ENCODE results near the gene SLC37A4. TPM values are rescaled to one million over a fixed set of nuclear protein-coding genes. Genes with fewer than 3 reads are reported as not detected.

Gene SLC37A4
- total and polyA plus RNA-seq, 12 donors, result 9.2 to 38.9 (median 22.7) TPM

GRCh38 chr11:119047205-119047604 lies 16.5 kb upstream of the SLC37A4 start:
- H3K36me3 ChIP-seq (replicated peaks in 1 of 2), result peaks cover 0 to 79% of the 10 kb centered on the region in 2 donors
- no peaks in the 10 kb centered on the region for H3K4me1 ChIP-seq (replicated peaks in 1 of 2)

DNA sequence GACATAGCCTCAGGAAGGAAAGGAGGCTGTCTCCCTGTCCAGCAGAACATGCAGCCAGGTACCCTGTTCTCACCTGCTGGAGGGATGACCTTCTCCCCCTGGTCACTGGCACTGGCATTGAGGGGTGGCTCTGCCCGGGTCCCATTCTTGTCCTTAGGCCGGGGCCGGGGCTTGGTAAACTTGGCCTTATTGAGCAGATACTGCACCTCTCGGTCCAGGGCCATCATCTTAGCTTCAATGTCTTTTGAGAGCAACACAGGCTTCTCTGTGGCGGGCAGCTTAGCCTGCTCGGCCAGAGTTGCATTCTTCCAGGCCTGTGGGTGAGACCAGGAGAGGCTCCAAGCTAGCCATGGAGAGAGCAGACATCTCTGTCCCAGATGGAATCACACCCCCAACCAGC lies 15.8 kb upstream of the SLC37A4 start:
- H3K27me3 ChIP-seq, result no peaks in the 10 kb centered on the region
- H3K36me3 ChIP-seq (replicated peaks in 1 of 2), result peaks cover 0 to 72% of the 10 kb centered on the region in 2 donors
- intact Hi-C loops (cut with DNase I), result no loop called here
- WGBS, 4 donors, result 90 to 97% (median 96%) methylated on average over 2 to 6 of the region's 6 CpGs
- DNase-seq, result no peak
- H3K27ac ChIP-seq, result no peak overlapping the region
- H3K4me1 ChIP-seq (replicated peaks in 1 of 2), result no peaks in the 10 kb centered on the region
- no peak for TF ChIP-seq CTCF (IDR thresholded peaks at IDR 0.05)
- no peak for TF ChIP-seq POLR2A (IDR thresholded peaks at IDR 0.05)
- no peaks in the 10 kb centered on the region for H3K9me3 ChIP-seq (replicated peaks in 1 of 3)
- no peak overlapping the region for H3K4me3 ChIP-seq

More at GRCh38 chr11:119047205-119047604, 16.5 kb upstream of the SLC37A4 start:
- whole genome bisulfite sequencing, 4 donors, result 92 to 96% (median 95%) methylated on average over 6 of the region's 6 CpGs
- DNase-seq, result no peak
- no peak overlapping the region for H3K4me3 ChIP-seq
- TF ChIP-seq POLR2A (IDR thresholded peaks at IDR 0.05) (no peak), CTCF (IDR thresholded peaks at IDR 0.05) (no peak)
- H3K27ac ChIP-seq, result no peak overlapping the region
- H3K27me3 ChIP-seq, result no peaks in the 10 kb centered on the region
- intact Hi-C loops (cut with DNase I), result no loop called here
- H3K9me3 ChIP-seq (replicated peaks in 1 of 3), result no peaks in the 10 kb centered on the region

GRCh38 chr11:119044708-119045107 lies 14.0 kb upstream of the SLC37A4 start:
- 80 to 91% (median 87%) methylated on average over 5 to 6 of the region's 6 CpGs for WGBS, 4 donors

GRCh38 chr11:119042927-119043326 lies 12.2 kb upstream of the SLC37A4 start:
- no peak for DNase-seq
- Histone ChIP-seq H3K4me1 (replicated peaks in 1 of 2) (no peaks in the 10 kb centered on the region), H3K9me3 (replicated peaks in 1 of 3) (no peaks in the 10 kb centered on the region), H3K4me3 (no peak overlapping the region), H3K36me3 (replicated peaks in 1 of 2) (peaks cover 0 to 36% of the 10 kb centered on the region in 2 donors), H3K27me3 (no peaks in the 10 kb centered on the region), H3K27ac (no peak overlapping the region)
- intact Hi-C loops (cut with DNase I), result no loop called here
- no peak for TF ChIP-seq POLR2A (IDR thresholded peaks at IDR 0.05)
- TF ChIP-seq CTCF (IDR thresholded peaks at IDR 0.05), result no peak
- WGBS, 4 donors, result 87 to 94% (median 93%) methylated on average over 8 to 9 of the region's 9 CpGs

More at GRCh38 chr11:119044708-119045107, 14.0 kb upstream of the SLC37A4 start:
- Histone ChIP-seq H3K9me3 (replicated peaks in 1 of 3) (no peaks in the 10 kb centered on the region), H3K4me3 (no peak overlapping the region), H3K4me1 (replicated peaks in 1 of 2) (no peaks in the 10 kb centered on the region), H3K27me3 (no peaks in the 10 kb centered on the region), H3K36me3 (replicated peaks in 1 of 2) (peaks cover 0 to 54% of the 10 kb centered on the region in 2 donors), H3K27ac (no peak overlapping the region)
- intact Hi-C loops (cut with DNase I), result no loop called here
- DNase-seq, result no peak
- TF ChIP-seq CTCF (IDR thresholded peaks at IDR 0.05) (no peak), POLR2A (IDR thresholded peaks at IDR 0.05) (no peak)
